ENCODE data around the gene RASAL2. TPM values are rescaled to one million over a fixed set of nuclear protein-coding genes. Genes with fewer than 3 reads are reported as not detected.
"Not testable (repeated sequence)": the region's sequence is repeated elsewhere in the genome, so short reads cannot be mapped to it uniquely, and the experiment has no call there.

RASAL2 gene
- total RNA-seq, 1 experiment from 2014 or later: 36.8 TPM

- Mint-ChIP-seq H3K9me3 (ENCODE audit: unreplicated experiment) (no peaks in the 10 kb centered on the region), H3K27me3 (ENCODE audit: insufficient read depth, unreplicated experiment) (no peaks in the 10 kb centered on the region), H3K4me3 (ENCODE audit: unreplicated experiment) (no peak overlapping the region), H3K36me3 (ENCODE audit: insufficient read depth, unreplicated experiment) (no peaks in the 10 kb centered on the region), H3K27ac (ENCODE audit: unreplicated experiment) (no peak overlapping the region), H3K4me1 (ENCODE audit: low read depth, unreplicated experiment) (peaks cover 19% of the 10 kb centered on the region)
- Histone ChIP-seq H3K36me3 (ENCODE audit: control insufficient read depth, insufficient read depth, low read length) (no peaks in the 10 kb centered on the region), H3K4me3 (ENCODE audit: low read depth, low read length) (no peak overlapping the region), H3K4me1 (peaks cover 13% of the 10 kb centered on the region), H3K9me3 (no peaks in the 10 kb centered on the region), H3K27me3 (replicated peaks; ENCODE audit: control insufficient read depth, insufficient read depth, low read length) (no peaks in the 10 kb centered on the region)
- ChIA-PET POLR2A (no interaction called here), CTCF (no interaction called here)
- BruUV-seq (replicated peaks): no TSS peak
- no peak for TF ChIP-seq CTCF (IDR thresholded peaks at IDR 0.05; ENCODE audit: insufficient read depth in 1 of 2, low read depth in 1 of 2, low read length in 1 of 2, severe bottlenecking in 1 of 2, unreplicated experiment in 1 of 2)
- DNase-seq: no peak
- intact Hi-C loops (cut with micrococcal nuclease; ENCODE audit: unreplicated experiment): loop anchor here (10.0 kb wide), 1 partner anchor 548 kb away; no protein-coding TSS in a partner anchor
Observed at GRCh38 chr1:178502856-178503255, 409.0 kb downstream of the RASAL2 start.

- peaks cover 13% of the 10 kb centered on the region for H3K4me1 ChIP-seq
- H3K27ac Mint-ChIP-seq (ENCODE audit: unreplicated experiment); POLR2A ChIA-PET; H3K9me3 Mint-ChIP-seq (ENCODE audit: unreplicated experiment); BruUV-seq (replicated peaks); H3K27me3 Mint-ChIP-seq (ENCODE audit: insufficient read depth, unreplicated experiment); H3K27me3 ChIP-seq (replicated peaks; ENCODE audit: control insufficient read depth, insufficient read depth, low read length); H3K4me3 ChIP-seq (ENCODE audit: low read depth, low read length); DNase-seq; H3K36me3 Mint-ChIP-seq (ENCODE audit: insufficient read depth, unreplicated experiment); H3K4me3 Mint-ChIP-seq (ENCODE audit: unreplicated experiment); H3K36me3 ChIP-seq (ENCODE audit: control insufficient read depth, insufficient read depth, low read length); H3K9me3 ChIP-seq: not testable (repeated sequence)
- CTCF ChIA-PET: interaction anchor here (0.7 kb wide), 1 partner anchor 28 kb away, joined by 4 read pairs; no protein-coding TSS in a partner anchor
- peaks cover 20% of the 10 kb centered on the region for H3K4me1 Mint-ChIP-seq (ENCODE audit: low read depth, unreplicated experiment)
- intact Hi-C loops (cut with micrococcal nuclease; ENCODE audit: unreplicated experiment): loop anchor here (10.0 kb wide), 1 partner anchor 549 kb away; no protein-coding TSS in a partner anchor
Observed at GRCh38 chr1:178503316-178503715, 409.4 kb downstream of the RASAL2 start.

- CTCF ChIA-PET: interaction anchor here (0.7 kb wide), 1 partner anchor 29 kb away, joined by 4 read pairs; no protein-coding TSS in a partner anchor
- no TSS peak for BruUV-seq (replicated peaks)
Observed at GRCh38 chr1:178503849-178504248, 409.9 kb downstream of the RASAL2 start.

More at GRCh38 chr1:178503849-178504248, 409.9 kb downstream of the RASAL2 start:
- intact Hi-C loops (cut with micrococcal nuclease; ENCODE audit: unreplicated experiment): loop anchor here (10.0 kb wide), 1 partner anchor 549 kb away; no protein-coding TSS in a partner anchor
- Histone ChIP-seq H3K27me3 (replicated peaks; ENCODE audit: control insufficient read depth, insufficient read depth, low read length) (no peaks in the 10 kb centered on the region), H3K4me3 (ENCODE audit: low read depth, low read length) (no peak overlapping the region), H3K36me3 (ENCODE audit: control insufficient read depth, insufficient read depth, low read length) (no peaks in the 10 kb centered on the region), H3K9me3 (no peaks in the 10 kb centered on the region), H3K4me1 (peaks cover 13% of the 10 kb centered on the region)
- Mint-ChIP-seq H3K36me3 (ENCODE audit: insufficient read depth, unreplicated experiment) (no peaks in the 10 kb centered on the region), H3K27me3 (ENCODE audit: insufficient read depth, unreplicated experiment) (no peaks in the 10 kb centered on the region), H3K27ac (ENCODE audit: unreplicated experiment) (no peak overlapping the region), H3K9me3 (ENCODE audit: unreplicated experiment) (no peaks in the 10 kb centered on the region), H3K4me3 (ENCODE audit: unreplicated experiment) (no peak overlapping the region), H3K4me1 (ENCODE audit: low read depth, unreplicated experiment) (peaks cover 20% of the 10 kb centered on the region)
- POLR2A ChIA-PET: no interaction called here
- TF ChIP-seq CTCF (IDR thresholded peaks at IDR 0.05; ENCODE audit: insufficient read depth in 1 of 2, low read depth in 1 of 2, low read length in 1 of 2, severe bottlenecking in 1 of 2, unreplicated experiment in 1 of 2): no peak
- DNase-seq: no peak
